ENCODE measurements around the gene AP5Z1.

- TF ChIP-seq CTCF (IDR thresholded peaks at IDR 0.05) (no peak), POLR2A (IDR thresholded peaks at IDR 0.05) (no peak), POLR2AphosphoS5 (IDR thresholded peaks at IDR 0.05) (no peak), EP300 (IDR thresholded peaks at IDR 0.05) (no peak)
These were observed 19.3 kb downstream of the AP5Z1 start for GRCh38 chr7:4794591-4795350.

All from gastroesophageal sphincter (tissue), 3 donors.